Right kidney (tissue), 1 donor: ENCODE data around the gene ST3GAL3.

Experiments
- DNase-seq: peaks from one replicate; pipeline ENCODE4 v3.0.0-alpha.2; 2016

ST3GAL3 gene

GRCh38 chr1:43851561-43852338, 144.4 kb downstream of the ST3GAL3 start:
- DNase-seq: no peak

- DNase-seq: no peak
Measured at GRCh38 chr1:43853161-43853921, 146.0 kb downstream of the ST3GAL3 start.

GRCh38 chr1:43854473-43854872, 147.1 kb downstream of the ST3GAL3 start:
- DNase-seq: no peak

- no peak for DNase-seq
Measured at GRCh38 chr1:43856188-43856587, 148.9 kb downstream of the ST3GAL3 start.

- no peak for DNase-seq
Measured at GRCh38 chr1:43857163-43857562, 149.8 kb downstream of the ST3GAL3 start.

- DNase-seq: no peak
Measured at GRCh38 chr1:43858324-43858723, 151.0 kb downstream of the ST3GAL3 start.

- DNase-seq: no peak
Measured at GRCh38 chr1:43861337-43861736, 154.0 kb downstream of the ST3GAL3 start.

- no peak for DNase-seq
Measured at GRCh38 chr1:43861988-43862735, 154.8 kb downstream of the ST3GAL3 start.

GRCh38 chr1:43864111-43865045, 157.0 kb downstream of the ST3GAL3 start:
- DNase-seq: no peak

GRCh38 chr1:43866201-43866600, 158.9 kb downstream of the ST3GAL3 start:
- DNase-seq: no peak

GRCh38 chr1:43867976-43868740, 160.8 kb downstream of the ST3GAL3 start:
- DNase-seq: no peak

GRCh38 chr1:43868741-43869067, 161.4 kb downstream of the ST3GAL3 start:
- DNase-seq: no peak

GRCh38 chr1:43870306-43870705, 163.0 kb downstream of the ST3GAL3 start:
- DNase-seq: no peak

- no peak for DNase-seq
Measured at GRCh38 chr1:43871181-43871910, 164.0 kb downstream of the ST3GAL3 start.

GRCh38 chr1:43872280-43872679, 164.9 kb downstream of the ST3GAL3 start:
- no peak for DNase-seq

GRCh38 chr1:43873851-43874250, 166.5 kb downstream of the ST3GAL3 start:
- DNase-seq: no peak

GRCh38 chr1:43874716-43875115, 167.4 kb downstream of the ST3GAL3 start:
- DNase-seq: no peak

GRCh38 chr1:43875331-43875730, 168.0 kb downstream of the ST3GAL3 start:
- no peak for DNase-seq

GRCh38 chr1:43877101-43877500, 169.8 kb downstream of the ST3GAL3 start:
- DNase-seq: no peak

- no peak for DNase-seq
Measured at GRCh38 chr1:43878440-43878839, 171.1 kb downstream of the ST3GAL3 start.

- DNase-seq: no peak
Measured at GRCh38 chr1:43878854-43879253, 171.5 kb downstream of the ST3GAL3 start.
